ENCODE data around the gene PLXNA4.

Gene PLXNA4

GRCh38 chr7:132480534-132480933 lies 95.7 kb downstream of the PLXNA4 start:
- DNase-seq: no peak
- no peak overlapping the region for H2AFZ ChIP-seq (ENCODE audit: insufficient read depth, low read length, poor library complexity)
- H2BK5ac ChIP-seq (ENCODE audit: low read depth, low read length, poor library complexity): no peak overlapping the region
- no peak overlapping the region for H3K4ac ChIP-seq (ENCODE audit: low read depth, low read length)
- H3K36me3 ChIP-seq (ENCODE audit: control insufficient read depth in 1 of 2, insufficient read depth in 2 of 2, low read length in 2 of 2): no peaks in the 10 kb centered on the region
- H2BK120ac ChIP-seq (ENCODE audit: insufficient read depth, low read length, poor library complexity): no peak overlapping the region
- H3K23ac ChIP-seq (ENCODE audit: low read length): no peak overlapping the region
- no peak overlapping the region for H4K12ac ChIP-seq (ENCODE audit: low read depth, low read length)
- H2AK5ac ChIP-seq (ENCODE audit: low read length): no peak overlapping the region
- H3K4me2 ChIP-seq (ENCODE audit: low read length): no peak overlapping the region
- no peaks in the 10 kb centered on the region for H3K27me3 ChIP-seq (ENCODE audit: insufficient read depth, low read length)
- no peak overlapping the region for H3K18ac ChIP-seq (ENCODE audit: low read length)
- H4K91ac ChIP-seq (ENCODE audit: low read depth, low read length): no peak overlapping the region
- no CpG with 5 or more reads among the region's 9 CpGs for WGBS (ENCODE audit: extremely low coverage, insufficient coverage, insufficient read length)
- no peak overlapping the region for H4K8ac ChIP-seq (ENCODE audit: low read depth, low read length)
- no peak overlapping the region for H3K27ac ChIP-seq (ENCODE audit: low read depth, low read length)
- H3K4me1 ChIP-seq (ENCODE audit: control insufficient read depth in 1 of 2, insufficient read depth in 2 of 2, low read length in 2 of 2): no peaks in the 10 kb centered on the region
- H3K9ac ChIP-seq (ENCODE audit: low read length): no peak overlapping the region
- H3K79me2 ChIP-seq (ENCODE audit: control insufficient read depth, insufficient read depth, low read length, poor library complexity): no peaks in the 10 kb centered on the region
- H3K9me3 ChIP-seq (ENCODE audit: insufficient read depth, low read depth, low read length): no peaks in the 10 kb centered on the region
- H3K14ac ChIP-seq (ENCODE audit: low read length): no peak overlapping the region
- no peak overlapping the region for H3K4me3 ChIP-seq (ENCODE audit: low read depth, low read length)
- no peaks in the 10 kb centered on the region for H3K79me1 ChIP-seq (ENCODE audit: low read length)
- no peak overlapping the region for H2BK12ac ChIP-seq (ENCODE audit: low read length)

- no peak for DNase-seq
- no peak overlapping the region for H3K23ac ChIP-seq (ENCODE audit: low read length)
- H3K14ac ChIP-seq (ENCODE audit: low read length): no peak overlapping the region
- no peak overlapping the region for H3K4me2 ChIP-seq (ENCODE audit: low read length)
- no peak overlapping the region for H3K18ac ChIP-seq (ENCODE audit: low read length)
- H3K79me2 ChIP-seq (ENCODE audit: control insufficient read depth, insufficient read depth, low read length, poor library complexity): no peaks in the 10 kb centered on the region
- H3K4me3 ChIP-seq (ENCODE audit: low read depth, low read length): no peak overlapping the region
- no peaks in the 10 kb centered on the region for H3K9me3 ChIP-seq (ENCODE audit: insufficient read depth, low read depth, low read length)
- H3K4ac ChIP-seq (ENCODE audit: low read depth, low read length): no peak overlapping the region
- no peak overlapping the region for H4K8ac ChIP-seq (ENCODE audit: low read depth, low read length)
- H3K27ac ChIP-seq (ENCODE audit: low read depth, low read length): no peak overlapping the region
- no peak overlapping the region for H2BK12ac ChIP-seq (ENCODE audit: low read length)
- no peak overlapping the region for H4K91ac ChIP-seq (ENCODE audit: low read depth, low read length)
- H4K12ac ChIP-seq (ENCODE audit: low read depth, low read length): no peak overlapping the region
- no CpG with 5 or more reads among the region's 1 CpG for WGBS (ENCODE audit: extremely low coverage, insufficient coverage, insufficient read length)
- H3K27me3 ChIP-seq (ENCODE audit: insufficient read depth, low read length): no peaks in the 10 kb centered on the region
- no peak overlapping the region for H3K9ac ChIP-seq (ENCODE audit: low read length)
- H2AK5ac ChIP-seq (ENCODE audit: low read length): no peak overlapping the region
- no peaks in the 10 kb centered on the region for H3K36me3 ChIP-seq (ENCODE audit: control insufficient read depth in 1 of 2, insufficient read depth in 2 of 2, low read length in 2 of 2)
- peaks cover 4 to 16% of the 10 kb centered on the region in 2 experiments for H3K4me1 ChIP-seq (ENCODE audit: control insufficient read depth in 1 of 2, insufficient read depth in 2 of 2, low read length in 2 of 2)
- H2BK120ac ChIP-seq (ENCODE audit: insufficient read depth, low read length, poor library complexity): no peak overlapping the region
- H3K79me1 ChIP-seq (ENCODE audit: low read length): no peaks in the 10 kb centered on the region
- no peak overlapping the region for H2BK5ac ChIP-seq (ENCODE audit: low read depth, low read length, poor library complexity)
- no peak overlapping the region for H2AFZ ChIP-seq (ENCODE audit: insufficient read depth, low read length, poor library complexity)
These were observed 99.7 kb downstream of the PLXNA4 start for GRCh38 chr7:132476541-132476940.

- Histone ChIP-seq H3K79me1 (ENCODE audit: low read length) (no peaks in the 10 kb centered on the region), H3K36me3 (ENCODE audit: control insufficient read depth in 1 of 2, insufficient read depth in 2 of 2, low read length in 2 of 2) (no peaks in the 10 kb centered on the region), H4K12ac (ENCODE audit: low read depth, low read length) (no peak overlapping the region), H3K27me3 (ENCODE audit: insufficient read depth, low read length) (no peaks in the 10 kb centered on the region), H2AFZ (ENCODE audit: insufficient read depth, low read length, poor library complexity) (no peak overlapping the region), H3K14ac (ENCODE audit: low read length) (no peak overlapping the region), H3K9ac (ENCODE audit: low read length) (no peak overlapping the region), H2BK120ac (ENCODE audit: insufficient read depth, low read length, poor library complexity) (no peak overlapping the region), H2BK12ac (ENCODE audit: low read length) (no peak overlapping the region), H3K4me3 (ENCODE audit: low read depth, low read length) (no peak overlapping the region), H3K4me1 (ENCODE audit: control insufficient read depth in 1 of 2, insufficient read depth in 2 of 2, low read length in 2 of 2) (peaks cover 8 to 20% of the 10 kb centered on the region in 2 experiments), H3K79me2 (ENCODE audit: control insufficient read depth, insufficient read depth, low read length, poor library complexity) (no peaks in the 10 kb centered on the region), H3K4ac (ENCODE audit: low read depth, low read length) (no peak overlapping the region), H4K91ac (ENCODE audit: low read depth, low read length) (no peak overlapping the region), H2BK5ac (ENCODE audit: low read depth, low read length, poor library complexity) (no peak overlapping the region), H3K18ac (ENCODE audit: low read length) (no peak overlapping the region), H2AK5ac (ENCODE audit: low read length) (no peak overlapping the region), H3K23ac (ENCODE audit: low read length) (no peak overlapping the region), H3K4me2 (ENCODE audit: low read length) (no peak overlapping the region), H4K8ac (ENCODE audit: low read depth, low read length) (no peak overlapping the region), H3K27ac (ENCODE audit: low read depth, low read length) (no peak overlapping the region), H3K9me3 (ENCODE audit: insufficient read depth, low read depth, low read length) (no peaks in the 10 kb centered on the region)
- no CpG with 5 or more reads among the region's 8 CpGs for WGBS (ENCODE audit: extremely low coverage, insufficient coverage, insufficient read length)
- no peak for DNase-seq
These were observed 100.6 kb downstream of the PLXNA4 start for GRCh38 chr7:132475669-132476116.

GRCh38 chr7:132475037-132475668 lies 101.1 kb downstream of the PLXNA4 start:
- no CpG with 5 or more reads among the region's 8 CpGs for WGBS (ENCODE audit: extremely low coverage, insufficient coverage, insufficient read length)
- peaks cover 8 to 22% of the 10 kb centered on the region in 2 experiments for H3K4me1 ChIP-seq (ENCODE audit: control insufficient read depth in 1 of 2, insufficient read depth in 2 of 2, low read length in 2 of 2)
- H2BK12ac ChIP-seq (ENCODE audit: low read length): no peak overlapping the region
- no peak overlapping the region for H4K91ac ChIP-seq (ENCODE audit: low read depth, low read length)
- H3K4ac ChIP-seq (ENCODE audit: low read depth, low read length): no peak overlapping the region
- no peak overlapping the region for H2BK120ac ChIP-seq (ENCODE audit: insufficient read depth, low read length, poor library complexity)
- peak overlapping the region; percentile 21 for H2AFZ ChIP-seq (ENCODE audit: insufficient read depth, low read length, poor library complexity)
- H2AK5ac ChIP-seq (ENCODE audit: low read length): no peak overlapping the region
- no peak overlapping the region for H3K23ac ChIP-seq (ENCODE audit: low read length)
- no peaks in the 10 kb centered on the region for H3K36me3 ChIP-seq (ENCODE audit: control insufficient read depth in 1 of 2, insufficient read depth in 2 of 2, low read length in 2 of 2)
- H3K79me1 ChIP-seq (ENCODE audit: low read length): no peaks in the 10 kb centered on the region
- H3K79me2 ChIP-seq (ENCODE audit: control insufficient read depth, insufficient read depth, low read length, poor library complexity): no peaks in the 10 kb centered on the region
- no peaks in the 10 kb centered on the region for H3K9me3 ChIP-seq (ENCODE audit: insufficient read depth, low read depth, low read length)
- DNase-seq: no peak
- H3K4me3 ChIP-seq (ENCODE audit: low read depth, low read length): no peak overlapping the region
- H3K14ac ChIP-seq (ENCODE audit: low read length): no peak overlapping the region
- no peaks in the 10 kb centered on the region for H3K27me3 ChIP-seq (ENCODE audit: insufficient read depth, low read length)
- no peak overlapping the region for H3K9ac ChIP-seq (ENCODE audit: low read length)
- no peak overlapping the region for H4K8ac ChIP-seq (ENCODE audit: low read depth, low read length)
- no peak overlapping the region for H3K27ac ChIP-seq (ENCODE audit: low read depth, low read length)
- H4K12ac ChIP-seq (ENCODE audit: low read depth, low read length): no peak overlapping the region
- H3K4me2 ChIP-seq (ENCODE audit: low read length): no peak overlapping the region
- no peak overlapping the region for H3K18ac ChIP-seq (ENCODE audit: low read length)
- no peak overlapping the region for H2BK5ac ChIP-seq (ENCODE audit: low read depth, low read length, poor library complexity)

Measured in trophoblast cell (in vitro differentiated cells and primary cell).